Caki2 (cell line): ENCODE measurements around the gene ADGRL2. TPM values are rescaled to one million over a fixed set of nuclear protein-coding genes. Genes with fewer than 3 reads are reported as not detected.

Experiments used
- DNase-seq: peaks from one replicate; pipeline ENCODE4 v3.0.0-alpha.2; 2015; ENCODE audit warnings: low read depth
- in situ Hi-C: cut with HindIII; loops from 2 replicates; pipeline ENCODE4 v1.10.0; 2016; ENCODE audit warnings: low sequenced_read_pairs, low pct_unique_long_range_greater_than_20kb, mixed read lengths
- total RNA-seq: library from RNA; depleted of rRNA; stranded (reverse); fragments of >200 nt; shearing (Covaris generic); gene quantifications from 2 replicates; pipeline ENCODE4 v1.2.3, GENCODE V29; 2014; ENCODE audit warnings: low replicate concordance; rRNA removed

Gene ADGRL2
- 22.8 and 62.2 TPM in 2 replicates for total RNA-seq

GRCh38 chr1:81800695-81801650 lies at the start of gene ADGRL2:
Gene ADGRL2 (plus strand): TSS chr1:81800934. CDS start chr1:81836985, 36,051 bp downstream.
- in situ Hi-C loops = no loop called here
- DNase-seq = peak; percentile 91

- in situ Hi-C loops = no loop called here
- DNase-seq = no peak
Measured at GRCh38 chr1:81752840-81753239, 47.9 kb upstream of the ADGRL2 start.

DNA sequence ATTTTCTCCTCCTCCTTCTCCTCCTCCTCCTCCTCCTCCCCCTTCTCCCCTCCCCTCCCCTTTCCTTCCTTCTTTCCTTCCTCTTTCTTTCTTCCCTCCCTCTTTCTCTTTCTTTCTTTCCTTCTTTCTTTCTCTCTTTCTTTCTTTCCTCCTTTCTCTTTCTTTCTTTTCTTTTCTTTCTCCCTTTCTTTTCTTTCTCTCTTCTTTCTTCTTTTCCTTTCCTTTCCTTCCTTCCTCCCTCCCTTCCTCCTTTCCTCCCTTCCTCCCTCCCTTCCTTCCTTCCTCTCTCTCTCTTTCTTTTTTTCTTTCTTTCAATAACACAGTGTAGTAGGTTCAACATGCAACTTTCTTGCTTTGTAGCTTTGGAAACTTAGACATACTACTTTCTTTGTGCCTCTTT lies 46.3 kb upstream of the ADGRL2 start:
- no peak for DNase-seq
- in situ Hi-C loops = no loop called here

DNA sequence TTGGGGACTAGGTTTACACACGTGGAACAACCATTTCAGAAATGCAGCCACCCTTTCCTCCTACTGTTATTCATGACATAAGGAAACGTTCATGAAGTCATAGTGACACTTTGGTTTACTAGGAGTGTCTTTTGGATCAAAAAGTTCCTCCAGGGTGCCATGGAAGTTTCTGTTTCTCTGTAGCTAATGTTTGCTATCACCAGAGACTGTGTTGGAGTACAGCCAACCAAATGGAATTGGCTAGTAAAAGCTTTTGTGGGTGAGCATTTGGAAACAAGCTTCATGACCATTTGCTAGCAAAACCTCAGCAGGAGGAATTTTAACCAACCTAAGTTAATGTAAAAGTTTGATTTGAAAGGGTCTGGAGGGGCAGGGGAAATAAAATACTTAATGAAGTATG lies 43.9 kb upstream of the ADGRL2 start:
- no peak for DNase-seq
- in situ Hi-C loops = no loop called here

GRCh38 chr1:81757398-81758020 lies 43.2 kb upstream of the ADGRL2 start:
- in situ Hi-C loops = no loop called here
- no peak for DNase-seq

GRCh38 chr1:81758181-81758580 lies 42.6 kb upstream of the ADGRL2 start:
- in situ Hi-C loops = no loop called here
- DNase-seq = no peak

- peak; percentile 3 for DNase-seq
- in situ Hi-C loops = no loop called here
Measured at GRCh38 chr1:81760477-81761097, 40.1 kb upstream of the ADGRL2 start.

- no peak for DNase-seq
- in situ Hi-C loops = no loop called here
Measured at GRCh38 chr1:81775510-81775909, 25.2 kb upstream of the ADGRL2 start.

DNA sequence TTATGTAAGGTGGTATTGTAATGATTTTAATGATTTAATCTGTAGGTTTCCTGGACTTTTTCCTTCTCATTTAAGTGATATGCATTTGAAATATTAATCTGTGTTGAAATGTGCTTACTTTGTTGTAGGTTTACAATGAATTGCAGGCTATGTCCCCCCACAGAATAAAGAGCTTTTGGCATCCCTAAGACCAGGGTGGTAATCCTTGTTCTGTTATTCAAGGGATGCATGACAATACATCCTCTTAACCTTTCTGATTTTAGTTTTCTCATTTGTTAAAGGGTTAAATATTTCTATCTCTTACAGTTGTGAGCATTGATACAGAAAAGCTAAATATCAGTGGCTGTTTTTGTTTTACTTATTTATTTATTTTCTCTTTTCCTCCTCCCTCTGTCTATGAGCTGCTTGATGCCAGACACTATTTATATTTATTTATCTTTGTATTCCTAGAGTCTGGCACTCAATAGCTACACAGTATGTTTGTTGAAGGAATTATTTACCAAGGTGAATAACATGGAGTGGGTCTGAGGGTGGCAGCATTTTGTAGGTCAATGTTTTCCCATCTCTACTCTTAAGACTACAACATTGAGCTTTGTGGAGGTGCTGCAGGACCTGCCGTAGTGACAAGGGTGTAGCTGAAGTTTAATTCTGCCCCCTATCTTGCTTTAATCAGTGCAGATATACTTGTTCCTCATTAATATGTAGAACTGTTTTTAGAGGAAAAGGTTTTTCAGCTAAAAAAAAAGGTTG lies 19.9 kb upstream of the ADGRL2 start:
- in situ Hi-C loops = no loop called here

GRCh38 chr1:81781749-81782148 lies 19.0 kb upstream of the ADGRL2 start:
- in situ Hi-C loops = no loop called here

More for the DNA sequence above, 19.9 kb upstream of the ADGRL2 start:
- no peak for DNase-seq

GRCh38 chr1:81792184-81792583 lies 8.6 kb upstream of the ADGRL2 start:
- in situ Hi-C loops = no loop called here
- DNase-seq = no peak

More at GRCh38 chr1:81781749-81782148, 19.0 kb upstream of the ADGRL2 start:
- DNase-seq = no peak

- DNase-seq = no peak
- in situ Hi-C loops = no loop called here
Measured at GRCh38 chr1:81797701-81798100, 3.0 kb upstream of the ADGRL2 start.

DNA sequence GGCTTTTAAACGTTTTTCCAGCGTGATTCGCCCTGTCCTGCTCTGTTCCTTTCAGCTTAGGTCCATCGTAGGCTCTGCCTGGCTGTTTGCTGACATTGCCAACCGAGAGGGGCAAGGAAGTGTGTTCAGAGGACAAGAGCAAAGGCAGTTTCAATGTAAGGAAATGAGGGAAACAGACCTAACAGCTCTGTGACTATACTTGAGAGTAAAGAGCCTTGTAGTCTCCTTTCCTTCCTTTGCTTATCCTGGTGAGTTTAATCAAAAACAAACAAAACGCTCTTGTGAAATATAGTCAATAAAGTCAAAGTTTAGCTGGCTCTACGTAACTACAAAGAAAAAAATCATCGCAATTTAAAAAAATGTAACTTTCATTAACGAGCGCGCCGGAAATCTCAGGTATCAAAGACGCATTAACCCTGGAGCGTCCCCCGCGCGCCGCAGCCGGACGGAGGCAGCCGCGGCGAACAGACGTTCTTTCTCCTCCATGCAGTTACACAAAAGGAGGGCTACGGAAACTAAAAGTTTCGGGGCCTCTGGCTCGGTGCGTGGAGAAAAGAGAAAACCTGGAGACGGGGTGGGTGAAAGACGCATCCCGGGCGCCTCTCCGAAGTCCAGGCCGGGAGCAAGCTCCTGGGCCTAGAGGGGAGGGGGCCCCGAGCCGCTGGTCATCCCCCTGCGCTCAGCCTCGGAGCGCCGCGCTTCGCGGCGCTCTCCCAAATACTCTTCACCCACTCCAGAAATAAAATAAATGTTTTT lies 617 bp upstream of the ADGRL2 start:
- DNase-seq = peak; percentile 77
- in situ Hi-C loops = no loop called here

DNA sequence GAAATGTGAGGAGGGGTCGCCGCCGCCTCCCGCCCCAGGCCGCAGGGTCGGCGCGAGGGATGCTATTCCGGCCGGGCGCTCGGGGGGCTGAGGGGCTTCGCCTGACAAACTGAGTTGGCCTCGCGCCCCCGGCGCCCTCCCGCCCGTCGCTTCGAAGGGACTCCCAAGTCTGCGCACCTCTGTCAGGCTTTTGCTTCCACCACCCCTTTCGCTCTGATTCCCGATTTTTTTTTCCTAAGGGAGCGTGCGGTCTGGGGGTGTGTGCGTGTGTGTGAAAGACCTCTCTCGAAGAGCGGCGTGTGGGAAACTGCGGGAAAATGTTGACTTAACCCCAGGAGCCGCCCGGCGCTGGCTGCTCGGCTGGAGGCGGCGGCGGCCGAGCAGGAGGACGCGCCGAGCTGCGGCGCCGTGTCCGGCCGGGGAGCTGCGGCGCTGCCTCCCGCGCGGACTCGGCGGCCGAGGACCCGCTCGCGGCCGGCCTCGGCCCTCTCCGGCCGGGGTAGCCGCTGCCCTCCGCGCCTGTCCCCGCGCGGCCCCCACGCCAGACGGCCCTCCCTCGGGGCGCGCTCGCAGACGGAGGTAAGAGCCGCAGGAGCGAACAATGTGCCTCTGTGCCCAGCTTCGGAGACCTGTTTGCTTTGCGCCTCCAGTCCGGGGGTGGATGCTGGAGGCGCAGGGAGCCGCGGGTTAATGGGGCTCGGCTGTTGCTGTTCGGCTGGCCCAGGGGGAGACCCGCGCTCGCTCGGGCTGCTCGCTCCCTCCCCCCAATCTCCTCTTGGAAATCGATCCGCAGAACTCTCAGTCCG lies 1.1 kb downstream of the ADGRL2 start:
- in situ Hi-C loops = no loop called here
- peak; percentile 54 for DNase-seq

DNA sequence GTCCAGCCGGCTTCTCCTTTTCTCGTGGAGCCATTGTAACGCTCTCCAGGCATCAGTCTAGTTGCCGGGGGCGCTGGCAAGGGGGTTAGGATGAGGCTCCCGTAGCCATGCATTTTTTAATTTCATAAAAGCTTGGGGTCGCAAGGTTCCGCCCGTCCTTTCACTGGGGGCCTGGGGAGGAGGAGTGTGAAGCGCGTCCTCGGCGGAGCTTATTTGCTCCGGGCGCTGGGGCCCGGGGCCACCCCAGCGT lies 1.6 kb downstream of the ADGRL2 start:
- no peak for DNase-seq
- in situ Hi-C loops = no loop called here

GRCh38 chr1:81802707-81803430 lies 2.1 kb downstream of the ADGRL2 start:
- DNase-seq = no peak
- in situ Hi-C loops = no loop called here
